Stomach (tissue), 9 donors: Measurements from ENCODE around the gene TSLP. TPM values are rescaled to one million over a fixed set of nuclear protein-coding genes. Genes with fewer than 3 reads are reported as not detected.

Experiments
- DNase-seq, 2 donors: peaks; one replicate each; pipeline versions ENCODE4 v3.0.0 to v3.0.0-alpha.2; 2013 to 2019
- H3K27ac ChIP-seq, 5 donors: fragments of 200-600 bp in 4 of 5; sonication (generic) in 4 of 5; one replicate each; pipeline ENCODE4 v1.5.1; 2013 to 2019; ENCODE audit warnings: mild to moderate bottlenecking in 1 of 5, moderate library complexity in 1 of 5
- H3K27me3 ChIP-seq, 3 donors: fragments of 200-600 bp; sonication (generic); one replicate each; pipeline ENCODE4 v1.5.1; 2017 to 2019; ENCODE audit warnings: mixed run types in 1 of 3
- H3K36me3 ChIP-seq, 4 donors: fragments of 200-600 bp; sonication (generic); 1 replicate in 3 of 4; 2 replicates in 1 of 4; pipeline ENCODE4 v1.5.1; 2016 to 2019
- H3K4me1 ChIP-seq, 4 donors: fragments of 200-600 bp; sonication (generic); one replicate each; pipeline ENCODE4 v1.5.1; 2016 to 2019
- H3K4me3 ChIP-seq, 4 donors: fragments of 200-600 bp; sonication (generic) in 3 of 4; one replicate each; pipeline ENCODE4 v1.5.1; 2016 to 2019; ENCODE audit warnings: mild to moderate bottlenecking in 1 of 4
- H3K9me3 ChIP-seq, 4 donors: fragments of 200-600 bp; sonication (generic); one replicate each; pipeline ENCODE4 v1.5.1; 2016 to 2019
- CTCF ChIP-seq, 7 experiments: fragments of 450-650 bp in 4 of 7; fragments of 200-600 bp in 3 of 7; sonication (generic) in 3 of 7; IDR thresholded peaks; one replicate each; pipeline ENCODE4 v1.5.1; 2016 to 2019; ENCODE audit warnings: antibody characterized with exemption in 7 of 7, control low read depth in 2 of 7, mild to moderate bottlenecking in 1 of 7
- EP300 ChIP-seq: sonication (generic); formaldehyde crosslinking; IDR thresholded peaks from one replicate; pipeline ENCODE4 v1.6.1; 2017; ENCODE audit warnings: antibody characterized with exemption
- POLR2A ChIP-seq, 4 donors: fragments of 450-650 bp; IDR thresholded peaks; one replicate each; pipeline ENCODE4 v1.6.1; 2016; ENCODE audit warnings: antibody characterized with exemption in 4 of 4, control low read depth in 2 of 4, mild to moderate bottlenecking in 1 of 4, moderate library complexity in 1 of 4
- POLR2AphosphoS5 ChIP-seq, 3 donors: sonication (generic); formaldehyde crosslinking; IDR thresholded peaks; one replicate each; pipeline ENCODE4 v1.6.1; 2016; ENCODE audit warnings: antibody characterized with exemption in 3 of 3
- WGBS, 5 donors: extraction: QIAGEN DNeasy Blood & Tissue Kit in 3 of 5; methylation state at CpG; one replicate each; pipeline versions ENCODE4 v1.1.5 to v1.1.7; 2013 to 2018; 5-methylcytosine and 5-hydroxymethylcytosine counted together
- intact Hi-C: fragments of 100-400 bp; cut with DNase I; formaldehyde crosslinking; loops from one replicate; pipeline ENCODE4 v1.15.1; 2023; ENCODE audit warnings: low total_unique reads
- polyA plus RNA-seq, 3 donors: library from polyadenylated mRNA; stranded (reverse); fragments of 200-250 nt; gene quantifications; one replicate each; pipeline ENCODE4 v1.2.3, GENCODE V29; 2013
- total RNA-seq, 5 donors: library from RNA; depleted of rRNA; stranded (reverse); fragments of >200 nt; gene quantifications; one replicate each; pipeline versions ENCODE4 v1.1.0 to v1.2.3, GENCODE V29; 2014 to 2016
- donor health status: healthy with polysubstance abuse.
- donor health status: Bipolar disorder and iron deficiency.
- donor health status: healthy.

TSLP gene
- total and polyA plus RNA-seq, 8 donors, result 0.37 to 18.1 (median 3.1) TPM; not detected in 2

GRCh38 chr5:111077678-111078077 lies 6.2 kb downstream of the TSLP start:
- no peak overlapping the region for H3K27ac ChIP-seq
- 75 to 86% (median 81%) methylated on average over 2 of the region's 2 CpGs for WGBS, 5 donors

GRCh38 chr5:111079846-111080245 lies 8.3 kb downstream of the TSLP start:
- no peak overlapping the region for H3K4me3 ChIP-seq
- no peaks in the 10 kb centered on the region for H3K27me3 ChIP-seq
- H3K27ac ChIP-seq, result no peak overlapping the region
- peaks cover 0 to 5% (median 1%) of the 10 kb centered on the region in 4 donors for H3K4me1 ChIP-seq
- no peaks in the 10 kb centered on the region for H3K36me3 ChIP-seq
- no peaks in the 10 kb centered on the region for H3K9me3 ChIP-seq
- TF ChIP-seq EP300 (no peak), POLR2AphosphoS5 (IDR thresholded peaks at IDR 0.05) (no peak), POLR2A (IDR thresholded peaks at IDR 0.05) (no peak), CTCF (IDR thresholded peaks at IDR 0.05) (no peak)
- intact Hi-C loops, result no loop called here
- no peak for DNase-seq
- WGBS, 5 donors, result 79 to 95% (median 86%) methylated on average over 1 of the region's 1 CpG

More at GRCh38 chr5:111077678-111078077, 6.2 kb downstream of the TSLP start:
- no peak overlapping the region for H3K4me3 ChIP-seq
- TF ChIP-seq CTCF (IDR thresholded peaks at IDR 0.05) (no peak), EP300 (no peak), POLR2AphosphoS5 (IDR thresholded peaks at IDR 0.05) (no peak), POLR2A (IDR thresholded peaks at IDR 0.05) (no peak)
- H3K4me1 ChIP-seq, result peaks cover 0 to 25% (median 15%) of the 10 kb centered on the region in 4 donors
- no peaks in the 10 kb centered on the region for H3K9me3 ChIP-seq
- intact Hi-C loops, result no loop called here
- no peaks in the 10 kb centered on the region for H3K36me3 ChIP-seq
- DNase-seq, result no peak
- peaks cover 0 to 13% (median 8%) of the 10 kb centered on the region in 3 donors for H3K27me3 ChIP-seq

- Histone ChIP-seq H3K27me3 (no peaks in the 10 kb centered on the region), H3K4me1 (no peaks in the 10 kb centered on the region), H3K4me3 (no peak overlapping the region), H3K36me3 (no peaks in the 10 kb centered on the region), H3K9me3 (no peaks in the 10 kb centered on the region), H3K27ac (no peak overlapping the region)
- WGBS, 5 donors, result 60 to 70% (median 67%) methylated on average over 7 of the region's 7 CpGs
- TF ChIP-seq CTCF (IDR thresholded peaks at IDR 0.05) (no peak), EP300 (no peak), POLR2AphosphoS5 (IDR thresholded peaks at IDR 0.05) (no peak), POLR2A (IDR thresholded peaks at IDR 0.05) (no peak)
- DNase-seq, result no peak
- intact Hi-C loops, result no loop called here
Measured at GRCh38 chr5:111083323-111083722, 11.8 kb downstream of the TSLP start.

- DNase-seq, result peak; percentile 89 to 96
- H3K36me3 ChIP-seq, result peaks cover 0 to 24% (median 20%) of the 10 kb centered on the region in 4 donors
- intact Hi-C loops, result loop anchor here (10.0 kb wide), 1 partner anchor 337 kb away; no protein-coding TSS in a partner anchor
- no peaks in the 10 kb centered on the region for H3K9me3 ChIP-seq
- peak within 1 kb of the TSS; percentile 72 to 99 (median 88) for H3K4me3 ChIP-seq
- no peaks in the 10 kb centered on the region for H3K27me3 ChIP-seq
- WGBS, 5 donors, result 1 to 2% (median 1%) methylated on average over 49 to 50 of the region's 50 CpGs
- peak in 1 of 7 experiments; percentile 7 for TF ChIP-seq CTCF (IDR thresholded peaks at IDR 0.05)
- peak; percentile 73 to 96 (median 79) for TF ChIP-seq POLR2AphosphoS5 (IDR thresholded peaks at IDR 0.05)
- TF ChIP-seq EP300, result no peak
- peak within 1 kb of the TSS; percentile 81 to 90 (median 84) for H3K27ac ChIP-seq
- H3K4me1 ChIP-seq, result peaks cover 13 to 33% (median 27%) of the 10 kb centered on the region in 4 donors
Measured at GRCh38 chr5:111092062-111092853, 20.7 kb downstream of the TSLP start, which contains the start of gene WDR36. Gene WDR36, plus strand, starts transcription at chr5:111092348. Its CDS starts 109 bp downstream, at chr5:111092457.
